Common myeloid progenitor, CD34-positive (primary cell): Measurements from ENCODE around the gene FBRS.

Experiments used
- CTCF ChIA-PET: fragments of 350-600 bp; sonication (Branson Sonifier 250); formaldehyde crosslinking; loops from one replicate; lab custom pipeline; 2021; ENCODE audit warnings: antibody characterized with exemption; lab: Charles Lee
- POLR2A ChIA-PET: fragments of 350-600 bp; sonication (Branson Sonifier 250); formaldehyde crosslinking; loops from one replicate; lab custom pipeline; 2021; ENCODE audit warnings: antibody characterized with exemption; lab: Charles Lee
- DNase-seq, 3 donors: peaks; one replicate each; pipeline versions ENCODE4 v3.0.0 to v3.0.0-alpha.2; 2013
- H3K27ac ChIP-seq, 2 experiments: 1 replicate in 1 of 2; 2 replicates in 1 of 2; pipeline ENCODE4 v1.7.0; 2013; ENCODE audit warnings: inconsistent platforms in 2 of 2, low read length in 2 of 2, mild to moderate bottlenecking in 2 of 2, low read depth in 1 of 2, moderate library complexity in 1 of 2; ENCODE audit not compliant: severe bottlenecking in 2 of 2, insufficient read depth in 1 of 2, poor library complexity in 1 of 2
- H3K27me3 ChIP-seq, 5 experiments: replicated peaks in 2 of 5; 1 replicate in 3 of 5; 2 replicates in 2 of 5; pipeline versions ENCODE4 v1.6.1 to v1.7.0; 2013; ENCODE audit warnings: low read length in 4 of 5, mild to moderate bottlenecking in 2 of 5, moderate library complexity in 2 of 5, inconsistent platforms in 1 of 5; ENCODE audit not compliant: insufficient read depth in 5 of 5, control insufficient read depth in 4 of 5
- H3K36me3 ChIP-seq, 4 experiments: 1 replicate in 2 of 4; 2 replicates in 2 of 4; pipeline versions ENCODE4 v1.6.1 to v1.7.0; 2013; ENCODE audit warnings: low read length in 3 of 4, control low read depth in 1 of 4, mild to moderate bottlenecking in 1 of 4; ENCODE audit not compliant: control insufficient read depth in 4 of 4, insufficient read depth in 4 of 4
- H3K4me1 ChIP-seq, 4 experiments: 1 replicate in 3 of 4; 2 replicates in 1 of 4; pipeline versions ENCODE4 v1.6.1 to v1.7.1; 2013; ENCODE audit warnings: low read length in 3 of 4, mild to moderate bottlenecking in 3 of 4, control low read depth in 1 of 4, inconsistent platforms in 1 of 4, moderate library complexity in 1 of 4; ENCODE audit not compliant: control insufficient read depth in 4 of 4, insufficient read depth in 4 of 4; ENCODE audit errors: control extremely low read depth in 1 of 4
- H3K4me3 ChIP-seq, 7 experiments: 1 replicate in 4 of 7; 2 replicates in 3 of 7; pipeline versions ENCODE4 v1.5.1 to v1.7.0; 2013; ENCODE audit warnings: mild to moderate bottlenecking in 7 of 7, low read length in 6 of 7, moderate library complexity in 6 of 7, inconsistent platforms in 2 of 7, low read depth in 2 of 7, control low read depth in 1 of 7; ENCODE audit not compliant: insufficient read depth in 4 of 7, control insufficient read depth in 1 of 7; ENCODE audit errors: extremely low read depth in 1 of 7
- H3K9me3 ChIP-seq, 5 experiments: 1 replicate in 4 of 5; 2 replicates in 1 of 5; pipeline versions ENCODE4 v1.6.1 to v1.7.1; 2013; ENCODE audit warnings: low read length in 4 of 5, mild to moderate bottlenecking in 2 of 5, inconsistent platforms in 1 of 5, low read depth in 1 of 5, moderate library complexity in 1 of 5; ENCODE audit not compliant: control insufficient read depth in 4 of 5, insufficient read depth in 2 of 5; ENCODE audit errors: control extremely low read depth in 1 of 5
- WGBS: methylation state at CpG from one replicate; pipeline ENCODE4 v1.1.5; 2013; ENCODE audit not compliant: insufficient coverage; 5-methylcytosine and 5-hydroxymethylcytosine counted together

Gene FBRS

DNA sequence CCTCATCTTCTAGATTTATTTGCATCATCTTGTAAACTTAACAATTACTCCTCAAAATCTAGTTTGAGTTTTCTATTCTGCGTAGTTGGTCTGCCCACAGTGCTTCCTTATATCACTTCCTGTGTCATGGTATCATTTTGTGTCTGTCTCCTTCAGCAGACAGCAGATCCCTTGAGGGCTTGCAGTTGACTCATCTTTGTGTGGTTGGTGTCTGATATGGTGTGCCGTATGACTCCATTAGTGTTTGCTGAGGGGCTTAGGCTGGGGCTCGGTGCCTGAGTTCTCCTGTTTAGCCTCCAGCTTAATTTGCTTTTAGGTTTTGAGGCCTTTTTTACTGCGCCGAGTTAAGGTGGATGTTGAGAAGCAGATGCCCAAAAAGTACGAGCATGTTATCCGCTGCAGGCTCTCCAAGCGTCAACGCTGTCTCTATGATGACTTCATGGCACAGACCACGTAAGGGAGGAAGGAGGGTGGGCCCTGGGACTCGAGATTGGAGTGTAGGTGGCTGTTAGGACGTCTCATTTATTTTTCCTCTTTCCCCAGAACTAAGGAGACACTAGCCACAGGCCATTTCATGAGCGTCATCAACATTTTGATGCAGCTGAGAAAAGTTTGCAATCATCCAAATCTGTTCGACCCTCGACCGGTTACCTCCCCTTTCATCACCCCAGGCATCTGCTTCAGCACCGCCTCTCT, 57.7 kb downstream of the FBRS start:
- POLR2A ChIA-PET = no interaction called here
- peak in 2 of 3 donors; percentile 38 to 52 for DNase-seq
- no peaks in the 10 kb centered on the region for H3K4me1 ChIP-seq
- no peaks in the 10 kb centered on the region for H3K27me3 ChIP-seq
- 97% methylated on average over 11 of the region's 17 CpGs for WGBS
- no peak overlapping the region for H3K27ac ChIP-seq
- H3K4me3 ChIP-seq = no peak overlapping the region
- H3K36me3 ChIP-seq = peaks cover 36 to 82% (median 73%) of the 10 kb centered on the region in 4 experiments
- H3K9me3 ChIP-seq = no peaks in the 10 kb centered on the region
- CTCF ChIA-PET = interaction anchor here (0.6 kb wide), 1 partner anchor 38 kb away, joined by 5 read pairs; no protein-coding TSS in a partner anchor

DNA sequence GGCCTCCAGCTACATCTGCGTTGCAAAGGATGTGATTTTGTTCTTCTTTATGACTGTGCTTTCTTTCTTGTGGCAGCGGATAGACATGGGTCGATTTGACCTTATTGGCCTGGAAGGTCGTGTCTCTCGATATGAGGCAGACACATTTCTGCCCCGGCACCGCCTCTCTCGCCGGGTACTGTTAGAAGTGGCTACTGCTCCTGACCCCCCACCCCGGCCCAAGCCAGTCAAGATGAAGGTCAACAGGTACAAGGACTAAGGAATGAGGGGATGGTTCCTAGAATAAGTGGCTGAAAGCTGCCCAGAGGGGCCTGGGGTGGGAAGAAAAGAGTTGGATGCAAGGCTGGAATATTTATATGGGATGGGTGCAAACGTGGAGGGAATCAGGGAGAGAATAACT, 61.9 kb downstream of the FBRS start:
- Histone ChIP-seq H3K4me3 (no peak overlapping the region), H3K27ac (peak overlapping the region in 1 of 2 experiments; percentile 53), H3K9me3 (no peaks in the 10 kb centered on the region), H3K4me1 (peaks cover 0 to 4% (median 3%) of the 10 kb centered on the region in 4 experiments), H3K36me3 (peaks cover 33 to 89% (median 75%) of the 10 kb centered on the region in 4 experiments), H3K27me3 (no peaks in the 10 kb centered on the region)
- CTCF ChIA-PET = no interaction called here
- WGBS = 96% methylated on average over 11 of the region's 11 CpGs
- DNase-seq = no peak
- POLR2A ChIA-PET = no interaction called here
